Embryonic facial prominence (tissue), 1 donor: ENCODE data around the gene MSH3.
"Not testable (repeated sequence)": the region's sequence is repeated elsewhere in the genome, so short reads cannot be mapped to it uniquely, and the experiment has no call there.

Source experiments
- DNase-seq: peaks from one replicate; pipeline ENCODE4 v3.0.0-alpha.2; 2016; ENCODE audit errors: extremely low spot score

MSH3 gene

GRCh38 chr5:80755626-80756025 is 101.2 kb downstream of the MSH3 start:
- DNase-seq, result no peak

- DNase-seq, result no peak
These were observed 101.8 kb downstream of the MSH3 start for GRCh38 chr5:80756292-80756691.

GRCh38 chr5:80757290-80757689 is 102.8 kb downstream of the MSH3 start:
- no peak for DNase-seq

DNA sequence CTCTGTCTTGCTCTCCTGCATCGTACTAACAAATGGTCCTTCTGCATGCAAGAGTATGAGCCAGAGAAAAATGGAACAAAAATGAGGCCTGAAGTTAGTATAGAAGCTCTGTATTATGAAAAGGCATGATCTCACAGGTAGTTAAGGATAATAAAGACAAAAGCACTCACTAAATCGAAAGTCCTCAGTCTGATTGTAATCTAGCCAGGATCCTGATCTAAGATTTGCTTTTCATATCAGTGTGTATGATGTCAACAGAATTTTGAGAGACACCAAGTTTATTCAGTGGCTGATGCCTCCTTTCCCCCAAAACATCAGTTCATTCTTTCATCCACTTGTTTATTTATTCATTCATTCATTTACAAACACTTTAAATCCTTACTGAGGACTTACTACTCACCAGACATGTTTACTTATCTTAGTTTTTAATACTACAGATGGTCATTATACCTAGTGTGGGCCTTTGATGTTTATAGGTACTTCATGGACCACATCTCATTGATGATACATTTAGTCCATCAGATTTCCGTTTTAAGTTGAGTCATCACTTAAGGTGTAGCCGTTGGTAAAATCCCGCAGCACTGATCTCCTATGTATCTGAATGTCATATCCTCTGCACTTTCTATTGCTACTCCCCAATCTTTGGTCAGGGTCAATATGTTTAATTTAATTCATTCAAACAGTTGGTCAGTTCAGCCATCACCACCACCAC is 105.6 kb downstream of the MSH3 start:
- no peak for DNase-seq

DNA sequence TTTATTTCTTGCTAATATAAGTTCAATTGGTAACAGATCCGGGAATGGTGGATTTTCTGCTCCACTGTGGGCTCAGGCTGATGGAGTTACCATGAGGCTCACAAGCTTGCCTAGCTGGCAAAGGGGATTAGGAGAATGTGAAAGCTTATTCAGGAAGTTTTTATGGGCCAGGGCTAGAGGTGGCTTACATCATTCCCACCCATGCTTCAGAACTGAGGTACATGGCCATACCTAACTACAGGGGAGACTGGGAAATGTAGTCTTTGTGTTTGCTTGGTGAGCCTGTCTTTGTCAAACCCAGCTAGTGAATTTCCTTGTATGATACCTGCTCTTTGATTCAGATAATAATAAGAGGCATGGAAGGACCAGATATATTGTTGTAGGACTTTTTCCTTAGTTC is 106.2 kb downstream of the MSH3 start:
- DNase-seq, result no peak

- DNase-seq, result no peak
These were observed 106.7 kb downstream of the MSH3 start for GRCh38 chr5:80761176-80761575.

DNA sequence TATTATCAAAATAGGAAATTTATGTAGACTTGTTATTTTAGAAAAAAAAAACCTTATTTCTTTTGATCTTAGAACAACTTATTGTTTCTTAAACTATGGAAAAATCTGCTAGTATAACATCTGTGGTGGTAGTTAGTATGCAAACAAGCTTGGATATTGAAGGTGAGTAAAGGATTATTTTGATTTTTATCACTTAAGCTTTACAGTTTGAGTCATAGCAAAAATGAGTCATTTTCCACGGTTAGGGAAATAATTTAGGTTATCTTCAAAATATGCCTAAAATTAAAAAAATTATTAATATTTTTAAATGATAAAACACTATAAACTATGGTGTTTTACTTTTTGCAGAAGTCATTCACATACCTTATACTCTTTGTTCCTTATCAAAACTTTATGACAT is 107.5 kb downstream of the MSH3 start:
- DNase-seq, result no peak

GRCh38 chr5:80762573-80762972 is 108.1 kb downstream of the MSH3 start:
- DNase-seq, result no peak

DNA sequence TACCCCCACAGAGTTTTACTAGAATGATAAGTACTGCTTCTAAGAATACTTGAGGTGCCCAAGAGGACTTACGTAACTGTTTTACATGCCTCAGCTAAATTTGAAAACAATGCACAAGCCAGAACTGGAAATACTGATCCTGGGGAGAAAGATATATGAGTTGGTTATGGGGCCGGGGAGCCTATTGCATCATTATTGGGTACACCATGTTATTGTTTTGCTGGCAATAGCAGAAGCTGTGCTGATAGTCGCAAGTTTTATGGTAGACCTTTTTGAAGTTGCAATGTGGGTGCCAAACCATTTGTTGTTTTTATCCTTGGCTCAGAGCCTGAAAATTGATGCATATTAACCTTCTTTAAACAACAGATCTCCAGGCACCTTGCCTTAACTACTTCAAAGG is 108.8 kb downstream of the MSH3 start:
- DNase-seq, result no peak

DNA sequence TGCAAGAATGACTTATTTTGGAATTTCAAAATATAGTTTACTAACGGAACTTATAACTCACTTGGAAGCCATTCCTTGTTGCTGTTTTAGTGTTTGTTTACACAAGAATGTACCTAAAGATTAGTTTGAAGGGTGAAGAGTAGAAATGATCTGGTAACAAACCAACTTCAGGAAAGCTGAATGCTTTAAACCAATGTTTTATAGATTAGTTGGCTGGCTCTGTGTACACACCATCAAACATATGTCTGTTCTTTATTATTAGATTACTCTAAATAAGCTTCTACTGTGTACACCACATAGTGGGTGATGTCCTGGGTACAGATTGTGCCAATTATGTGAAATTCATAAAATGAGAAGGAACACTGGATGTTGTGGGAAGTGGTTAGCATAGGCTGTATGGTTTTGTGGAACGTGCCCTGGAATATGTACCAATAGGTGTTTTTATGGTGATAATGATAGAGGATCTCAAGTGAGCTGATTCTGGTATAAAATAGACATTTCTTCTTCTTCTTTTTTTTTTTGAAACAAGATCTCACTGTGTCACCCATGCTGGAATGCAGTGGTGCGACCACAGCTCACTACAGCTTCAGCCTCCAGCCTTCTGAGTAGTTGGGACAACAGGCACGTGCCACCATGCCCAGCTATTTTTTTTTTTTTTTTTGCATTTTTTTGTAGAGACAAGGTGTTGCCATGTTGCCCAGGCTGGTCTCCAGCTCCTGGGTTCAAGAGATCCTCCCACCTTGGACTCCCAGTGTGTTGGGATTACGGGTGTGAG is 109.6 kb downstream of the MSH3 start:
- DNase-seq, result no peak

- no peak for DNase-seq
These were observed 110.3 kb downstream of the MSH3 start for GRCh38 chr5:80764786-80765185.

- no peak for DNase-seq
These were observed 123.2 kb downstream of the MSH3 start for GRCh38 chr5:80777347-80778287.

- no peak for DNase-seq
These were observed 125.6 kb downstream of the MSH3 start for GRCh38 chr5:80780024-80780423.

DNA sequence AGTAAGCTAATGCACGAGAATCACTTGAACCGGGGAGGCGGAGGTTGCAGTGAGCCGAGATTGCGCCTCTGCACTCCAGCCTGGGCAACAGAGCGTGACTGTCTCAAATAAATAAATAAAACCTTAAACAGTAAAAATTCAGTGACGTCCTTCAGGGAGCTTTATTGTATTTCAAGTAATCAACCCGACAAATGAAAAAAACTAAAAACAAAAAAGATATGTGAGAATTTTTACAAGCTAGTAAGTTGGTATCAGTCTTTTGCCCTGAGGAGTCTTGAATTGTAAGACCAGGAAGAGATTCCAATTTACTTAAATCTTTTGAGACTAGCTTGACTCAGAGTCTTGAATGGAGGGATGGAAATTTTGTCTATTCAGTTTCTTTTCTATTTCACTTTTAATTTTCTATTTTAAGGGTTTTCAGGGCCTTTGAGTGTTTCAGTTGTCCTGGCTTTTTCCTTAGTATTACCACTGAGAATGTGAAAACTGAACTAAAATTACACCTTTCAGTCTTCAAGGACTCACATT is 126.4 kb downstream of the MSH3 start:
- DNase-seq, result no peak

- DNase-seq, result no peak
These were observed 126.9 kb downstream of the MSH3 start for GRCh38 chr5:80781356-80781755.

GRCh38 chr5:80782626-80783025 is 128.2 kb downstream of the MSH3 start:
- no peak for DNase-seq

- DNase-seq, result not testable (repeated sequence)
These were observed 129.3 kb downstream of the MSH3 start for GRCh38 chr5:80783751-80784150.

- no peak for DNase-seq
These were observed 130.0 kb downstream of the MSH3 start for GRCh38 chr5:80784451-80784850.

- not testable (repeated sequence) for DNase-seq
These were observed 135.0 kb downstream of the MSH3 start for GRCh38 chr5:80789319-80790016.

GRCh38 chr5:80790698-80791097 is 136.2 kb downstream of the MSH3 start:
- no peak for DNase-seq

DNA sequence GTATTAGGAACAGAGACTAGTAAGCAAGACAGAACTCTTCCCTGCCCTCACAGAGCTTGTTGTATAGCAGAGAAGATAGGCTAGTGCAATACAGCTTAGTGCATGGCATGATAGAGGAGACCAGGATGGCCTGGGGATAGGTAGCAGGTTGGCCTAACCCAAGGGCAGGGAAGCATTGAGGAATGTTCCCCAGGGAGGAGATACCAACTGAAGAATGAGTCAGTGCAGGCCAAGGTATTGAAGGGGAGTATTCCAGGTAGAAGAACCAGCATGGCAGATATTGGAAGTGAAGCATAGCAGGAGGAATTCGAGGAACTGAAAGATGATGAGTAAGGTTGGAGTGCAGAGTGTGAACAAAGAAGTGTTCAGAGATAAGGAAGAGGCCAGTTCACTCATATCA is 138.9 kb downstream of the MSH3 start:
- DNase-seq, result no peak
